Measurements from ENCODE around the gene PRDM11. TPM values are rescaled to one million over a fixed set of nuclear protein-coding genes. Genes with fewer than 3 reads are reported as not detected.

PRDM11 gene
- total and polyA plus RNA-seq, 2 experiments from 2014 or later, result 11.8 to 20.5 TPM

GRCh38 chr11:45165806-45166603 is 19.6 kb downstream of the PRDM11 start:
- TF ChIP-seq, protein P1, sequence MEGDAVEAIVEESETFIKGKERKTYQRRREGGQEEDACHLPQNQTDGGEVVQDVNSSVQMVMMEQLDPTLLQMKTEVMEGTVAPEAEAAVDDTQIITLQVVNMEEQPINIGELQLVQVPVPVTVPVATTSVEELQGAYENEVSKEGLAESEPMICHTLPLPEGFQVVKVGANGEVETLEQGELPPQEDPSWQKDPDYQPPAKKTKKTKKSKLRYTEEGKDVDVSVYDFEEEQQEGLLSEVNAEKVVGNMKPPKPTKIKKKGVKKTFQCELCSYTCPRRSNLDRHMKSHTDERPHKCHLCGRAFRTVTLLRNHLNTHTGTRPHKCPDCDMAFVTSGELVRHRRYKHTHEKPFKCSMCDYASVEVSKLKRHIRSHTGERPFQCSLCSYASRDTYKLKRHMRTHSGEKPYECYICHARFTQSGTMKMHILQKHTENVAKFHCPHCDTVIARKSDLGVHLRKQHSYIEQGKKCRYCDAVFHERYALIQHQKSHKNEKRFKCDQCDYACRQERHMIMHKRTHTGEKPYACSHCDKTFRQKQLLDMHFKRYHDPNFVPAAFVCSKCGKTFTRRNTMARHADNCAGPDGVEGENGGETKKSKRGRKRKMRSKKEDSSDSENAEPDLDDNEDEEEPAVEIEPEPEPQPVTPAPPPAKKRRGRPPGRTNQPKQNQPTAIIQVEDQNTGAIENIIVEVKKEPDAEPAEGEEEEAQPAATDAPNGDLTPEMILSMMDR (IDR thresholded peaks at IDR 0.05; ENCODE audit: low read depth, low read length), result no peak
- no peak overlapping the region for H3K4me3 ChIP-seq
- no peaks in the 10 kb centered on the region for H3K27me3 ChIP-seq
- no peak overlapping the region for H3K27ac ChIP-seq
- H3K4me1 ChIP-seq (ENCODE audit: low read depth), result peaks cover 17% of the 10 kb centered on the region
- no peak for DNase-seq (ENCODE audit: low read depth in 1 of 2, low spot score in 1 of 2)
- H3K36me3 ChIP-seq, result no peaks in the 10 kb centered on the region
- no peaks in the 10 kb centered on the region for H3K9me3 ChIP-seq (ENCODE audit: low read depth)

- Histone ChIP-seq H3K4me1 (ENCODE audit: low read depth) (peaks cover 17% of the 10 kb centered on the region), H3K27me3 (no peaks in the 10 kb centered on the region), H3K9me3 (ENCODE audit: low read depth) (no peaks in the 10 kb centered on the region), H3K27ac (no peak overlapping the region), H3K36me3 (no peaks in the 10 kb centered on the region), H3K4me3 (no peak overlapping the region)
- DNase-seq (ENCODE audit: low read depth in 1 of 2, low spot score in 1 of 2), result no peak
- TF ChIP-seq, protein P1 (IDR thresholded peaks at IDR 0.05; ENCODE audit: low read depth, low read length), result no peak
Observed at GRCh38 chr11:45166604-45166897, 20.1 kb downstream of the PRDM11 start.

DNA sequence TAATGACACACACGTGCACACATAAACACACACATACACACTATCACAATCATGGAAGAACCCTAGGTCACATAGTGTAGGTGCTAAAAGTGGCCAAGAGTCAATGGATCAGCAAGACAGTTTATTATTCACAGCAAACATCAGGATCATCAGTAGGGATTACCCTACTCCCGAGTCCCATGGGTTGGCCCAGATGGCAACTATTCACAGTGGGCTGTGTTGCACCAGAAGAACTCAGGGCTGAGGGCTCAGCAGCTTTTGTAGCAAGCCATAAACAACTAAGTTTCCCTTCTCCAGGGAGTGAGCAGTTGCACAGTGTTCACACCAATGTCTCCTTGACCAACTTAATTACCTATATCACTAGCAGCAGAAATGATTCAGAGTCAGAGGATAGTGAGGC is 20.8 kb downstream of the PRDM11 start:
- Histone ChIP-seq H3K9me3 (ENCODE audit: low read depth) (no peaks in the 10 kb centered on the region), H3K27ac (no peak overlapping the region), H3K27me3 (no peaks in the 10 kb centered on the region), H3K4me1 (ENCODE audit: low read depth) (peaks cover 17% of the 10 kb centered on the region), H3K4me3 (no peak overlapping the region), H3K36me3 (no peaks in the 10 kb centered on the region)
- TF ChIP-seq, protein P1 (IDR thresholded peaks at IDR 0.05; ENCODE audit: low read depth, low read length), result no peak
- no peak for DNase-seq (ENCODE audit: low read depth in 1 of 2, low spot score in 1 of 2)

GRCh38 chr11:45168366-45169130 is 22.1 kb downstream of the PRDM11 start:
- no peaks in the 10 kb centered on the region for H3K36me3 ChIP-seq
- no peak overlapping the region for H3K27ac ChIP-seq
- H3K4me1 ChIP-seq (ENCODE audit: low read depth), result peaks cover 17% of the 10 kb centered on the region
- no peaks in the 10 kb centered on the region for H3K9me3 ChIP-seq (ENCODE audit: low read depth)
- no peaks in the 10 kb centered on the region for H3K27me3 ChIP-seq
- TF ChIP-seq, protein P1 (IDR thresholded peaks at IDR 0.05; ENCODE audit: low read depth, low read length), result no peak
- no peak overlapping the region for H3K4me3 ChIP-seq
- DNase-seq (ENCODE audit: low read depth in 1 of 2, low spot score in 1 of 2), result no peak

GRCh38 chr11:45169310-45170072 is 23.1 kb downstream of the PRDM11 start:
- Histone ChIP-seq H3K36me3 (no peaks in the 10 kb centered on the region), H3K4me1 (ENCODE audit: low read depth) (peaks cover 13% of the 10 kb centered on the region), H3K27ac (no peak overlapping the region), H3K9me3 (ENCODE audit: low read depth) (no peaks in the 10 kb centered on the region), H3K27me3 (no peaks in the 10 kb centered on the region), H3K4me3 (no peak overlapping the region)
- TF ChIP-seq, protein P1 (IDR thresholded peaks at IDR 0.05; ENCODE audit: low read depth, low read length), result no peak
- no peak for DNase-seq (ENCODE audit: low read depth in 1 of 2, low spot score in 1 of 2)

All from cardiac muscle cell (in vitro differentiated cells and primary cell).